ENCODE data around the gene ARHGEF33.

GRCh38 chr2:38968021-38968420 lies 78.3 kb downstream of the ARHGEF33 start:
- no peak for TF ChIP-seq PHF8 (CRISPR knock-in tag; IDR thresholded peaks at IDR 0.05)
- TF ChIP-seq CTCF (CRISPR knock-in tag; IDR thresholded peaks at IDR 0.05), result no peak
- no peak for TF ChIP-seq IRX3 (CRISPR knock-in tag; IDR thresholded peaks at IDR 0.05; ENCODE audit: borderline replicate concordance, low read depth)
- no peak for TF ChIP-seq HDAC2 (CRISPR knock-in tag; IDR thresholded peaks at IDR 0.05)
- TF ChIP-seq KAT7 (CRISPR knock-in tag; IDR thresholded peaks at IDR 0.05; ENCODE audit: borderline replicate concordance), result no peak
- no peak for TF ChIP-seq SP2 (CRISPR knock-in tag; IDR thresholded peaks at IDR 0.05)
- TF ChIP-seq ZNF766 (CRISPR knock-in tag; IDR thresholded peaks at IDR 0.05; ENCODE audit: borderline replicate concordance), result no peak
